GM12872 (cell line): ENCODE measurements around the gene CERS6.

ENCODE experiments used
- CTCF ChIP-seq: IDR thresholded peaks from 3 replicates; pipeline ENCODE4 v1.5.1; 2011; ENCODE audit warnings: low read depth, mild to moderate bottlenecking, low read length, moderate library complexity; ENCODE audit not compliant: insufficient read depth

Gene CERS6

GRCh38 chr2:168567836-168568235 is 111.8 kb downstream of the CERS6 start:
- no peak for TF ChIP-seq CTCF

- no peak for TF ChIP-seq CTCF
Observed at GRCh38 chr2:168568476-168569267, 112.6 kb downstream of the CERS6 start.

- no peak for TF ChIP-seq CTCF
Observed at GRCh38 chr2:168571061-168571460, 115.0 kb downstream of the CERS6 start.

GRCh38 chr2:168573128-168573903 is 117.2 kb downstream of the CERS6 start:
- no peak for TF ChIP-seq CTCF

- TF ChIP-seq CTCF, result no peak
Observed at GRCh38 chr2:168574856-168575630, 119.0 kb downstream of the CERS6 start.

GRCh38 chr2:168577885-168578284 is 121.8 kb downstream of the CERS6 start:
- TF ChIP-seq CTCF, result no peak
